Spinal cord (tissue), 10 donors: ENCODE data around the gene MVD. TPM values are rescaled to one million over a fixed set of nuclear protein-coding genes. Genes with fewer than 3 reads are reported as not detected.

Source experiments
- DNase-seq, 6 donors: peaks; one replicate each; pipeline versions ENCODE4 v3.0.0 to v3.0.0-alpha.2; 2013 to 2015; ENCODE audit warnings: low spot score in 6 of 6, low read depth in 4 of 6
- H3K27ac ChIP-seq: one replicate; pipeline ENCODE4 v1.5.1; 2013; ENCODE audit warnings: low read depth, low read length, control low read depth
- H3K27me3 ChIP-seq: one replicate; pipeline ENCODE4 v1.6.1; 2013; ENCODE audit warnings: low read length; ENCODE audit not compliant: control insufficient read depth, insufficient read depth
- H3K36me3 ChIP-seq: one replicate; pipeline ENCODE4 v1.6.1; 2013; ENCODE audit warnings: low read length; ENCODE audit not compliant: control insufficient read depth, insufficient read depth
- H3K4me1 ChIP-seq: one replicate; pipeline ENCODE4 v1.6.1; 2013; ENCODE audit warnings: low read length; ENCODE audit not compliant: control insufficient read depth, insufficient read depth
- H3K4me3 ChIP-seq: one replicate; pipeline ENCODE4 v1.5.1; 2013; ENCODE audit warnings: low read depth, low read length, control low read depth
- H3K9me3 ChIP-seq: one replicate; pipeline ENCODE4 v1.6.1; 2013; ENCODE audit warnings: low read length; ENCODE audit not compliant: control insufficient read depth, insufficient read depth
- WGBS: methylation state at CpG from one replicate; pipeline ENCODE4 v1.1.5; 2013; ENCODE audit warnings: missing lambda C conversion rate; ENCODE audit not compliant: insufficient coverage; 5-methylcytosine and 5-hydroxymethylcytosine counted together
- polyA plus RNA-seq, 2 donors: library from polyadenylated mRNA; unstranded; fragments of 120-200 nt; gene quantifications; one replicate each; pipeline ENCODE4 v1.2.1, GENCODE V29; 2013; ENCODE audit not compliant: insufficient read length in 2 of 2
- total RNA-seq, 2 donors: library from RNA; depleted of rRNA in 1 of 2; stranded (reverse); fragments of 120-200 nt in 1 of 2; fragments of >200 nt in 1 of 2; gene quantifications; one replicate each; pipeline versions ENCODE4 v1.2.3 to v1.2.4, GENCODE V29; 2013 to 2014
- donor health status: healthy.

MVD gene
- total and polyA plus RNA-seq, 4 donors = 39.5 to 157 (median 102) TPM

DNA sequence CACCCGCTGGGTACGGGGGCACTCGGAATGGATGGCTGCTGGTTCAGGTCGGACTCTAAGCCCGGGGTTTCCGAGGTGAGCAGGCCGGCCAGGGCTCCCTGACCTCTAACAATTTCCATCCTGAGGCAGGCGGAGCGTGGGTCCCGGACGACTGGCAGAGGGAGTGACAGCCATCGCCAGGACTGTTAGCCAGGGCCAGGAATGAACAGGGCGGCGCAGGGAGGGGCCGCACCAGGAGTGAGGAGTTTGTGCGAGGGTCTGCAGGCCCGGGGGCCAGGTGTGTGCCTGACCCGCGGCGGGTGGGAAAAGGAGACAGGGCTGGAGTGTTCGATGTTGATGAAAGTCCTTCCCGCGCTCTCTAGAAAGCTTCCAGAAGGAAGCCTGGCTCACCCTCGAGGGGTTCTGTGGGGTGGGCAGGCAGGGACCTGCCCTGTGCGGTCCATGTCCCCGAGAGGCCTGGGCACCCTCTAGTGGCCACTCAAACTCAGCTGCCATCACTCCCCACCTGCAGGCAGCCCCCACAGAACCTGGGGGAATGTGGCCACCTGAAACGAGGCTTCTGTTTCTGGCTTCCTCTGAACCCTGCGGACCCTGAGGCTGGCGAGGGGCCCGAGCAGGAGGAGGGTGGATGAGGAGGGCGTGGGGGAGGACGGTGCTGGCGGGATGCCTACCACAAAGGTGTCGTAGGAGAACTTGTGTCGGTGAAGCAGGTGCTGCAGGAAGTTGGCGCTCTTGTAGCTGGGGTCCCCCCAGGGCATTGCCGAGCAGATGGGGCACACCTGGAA, 35.1 kb upstream of the MVD start:
- no peak for DNase-seq
- H3K27ac ChIP-seq = no peak overlapping the region
- WGBS = 91% methylated on average over 36 of the region's 37 CpGs
- H3K9me3 ChIP-seq = no peaks in the 10 kb centered on the region
- peaks cover 89% of the 10 kb centered on the region for H3K36me3 ChIP-seq
- H3K27me3 ChIP-seq = no peaks in the 10 kb centered on the region
- H3K4me3 ChIP-seq = no peak overlapping the region
- peaks cover 21% of the 10 kb centered on the region for H3K4me1 ChIP-seq

DNA sequence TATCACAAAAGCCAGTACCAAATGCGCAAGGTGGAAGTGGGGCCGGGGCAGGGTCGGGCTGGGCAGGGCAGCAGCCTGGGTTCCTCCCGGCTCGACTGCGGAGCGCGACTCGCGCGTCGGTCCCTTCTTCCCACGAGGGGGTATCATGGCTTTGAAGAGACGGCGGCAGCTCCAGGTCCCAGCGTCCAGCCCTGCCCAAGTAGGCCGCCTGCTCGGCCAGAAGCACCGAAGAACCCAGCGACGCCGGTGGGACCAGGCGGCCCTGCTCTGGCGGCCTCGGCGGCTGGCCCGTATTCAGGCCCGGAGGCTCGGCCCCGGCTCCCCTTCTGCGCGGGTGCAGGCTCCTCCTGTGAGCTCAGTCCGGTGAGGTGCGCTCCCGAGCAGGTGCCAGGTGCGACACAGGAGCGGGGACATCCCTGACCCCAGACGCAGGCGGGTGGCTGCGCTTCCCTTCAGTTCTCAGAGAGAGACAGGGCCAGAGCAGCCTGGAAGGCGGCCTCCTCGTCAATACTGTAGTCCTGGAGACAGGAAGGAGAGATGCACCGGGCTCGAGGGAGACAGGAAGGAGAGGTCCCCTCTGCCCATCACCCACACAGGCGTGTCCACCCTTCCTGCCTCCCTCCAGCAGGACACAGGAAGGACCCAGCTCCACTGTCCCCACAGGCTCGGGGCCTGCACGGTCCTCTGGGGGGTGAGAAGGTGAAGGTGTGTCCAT, 34.4 kb upstream of the MVD start:
- peaks cover 19% of the 10 kb centered on the region for H3K4me1 ChIP-seq
- H3K27ac ChIP-seq = no peak overlapping the region
- H3K36me3 ChIP-seq = peaks cover 82% of the 10 kb centered on the region
- no peaks in the 10 kb centered on the region for H3K9me3 ChIP-seq
- DNase-seq = no peak
- no peaks in the 10 kb centered on the region for H3K27me3 ChIP-seq
- no peak overlapping the region for H3K4me3 ChIP-seq
- 93% methylated on average over 42 of the region's 47 CpGs for WGBS

DNA sequence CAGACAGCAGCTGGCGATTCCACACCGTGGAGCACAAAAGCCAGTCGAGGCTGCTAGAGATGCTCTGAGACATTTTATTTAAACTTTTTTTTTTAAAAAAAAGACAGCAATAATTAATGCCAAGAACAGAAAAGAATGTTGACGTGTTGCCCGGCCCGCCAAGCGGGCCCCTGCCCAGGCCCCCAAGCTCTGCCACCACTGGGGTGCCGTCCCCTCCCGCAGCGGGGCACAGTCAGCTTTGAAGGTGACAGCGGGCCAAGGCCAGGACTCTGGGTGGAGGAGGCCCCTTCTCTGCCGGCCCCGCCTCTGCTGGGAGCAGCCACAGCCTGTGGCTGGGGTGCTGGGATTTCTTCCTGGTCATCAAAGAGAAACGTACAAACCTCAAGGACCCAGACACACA, 33.5 kb upstream of the MVD start:
- Histone ChIP-seq H3K27me3 (no peaks in the 10 kb centered on the region), H3K27ac (no peak overlapping the region), H3K4me3 (no peak overlapping the region), H3K4me1 (peaks cover 10% of the 10 kb centered on the region), H3K9me3 (no peaks in the 10 kb centered on the region), H3K36me3 (peaks cover 73% of the 10 kb centered on the region)
- DNase-seq = no peak
- 86% methylated on average over 11 of the region's 14 CpGs for WGBS

DNA sequence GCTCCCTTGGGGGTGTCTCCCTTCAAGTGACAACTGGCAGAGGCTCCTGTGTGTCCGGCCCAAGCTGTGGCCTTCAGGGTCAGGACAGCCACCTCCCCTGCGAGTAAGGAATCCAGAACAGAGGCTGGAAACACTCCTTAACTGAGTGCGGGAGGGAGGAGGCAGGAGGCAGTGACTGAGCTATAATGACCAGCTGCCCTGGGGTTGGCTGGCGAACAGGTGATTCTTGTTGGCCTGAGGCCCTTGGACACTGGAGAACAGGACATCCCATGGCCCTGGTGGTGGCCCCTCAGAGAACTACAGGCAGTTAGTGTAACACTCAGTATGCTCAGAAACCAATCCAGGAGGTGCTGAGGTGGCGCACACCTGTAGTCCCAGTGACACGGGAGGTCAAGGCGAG, 32.9 kb upstream of the MVD start:
- WGBS = 87% methylated on average over 7 of the region's 7 CpGs
- DNase-seq = no peak
- Histone ChIP-seq H3K27ac (no peak overlapping the region), H3K36me3 (peaks cover 66% of the 10 kb centered on the region), H3K4me1 (peaks cover 5% of the 10 kb centered on the region), H3K27me3 (no peaks in the 10 kb centered on the region), H3K9me3 (no peaks in the 10 kb centered on the region), H3K4me3 (no peak overlapping the region)

DNA sequence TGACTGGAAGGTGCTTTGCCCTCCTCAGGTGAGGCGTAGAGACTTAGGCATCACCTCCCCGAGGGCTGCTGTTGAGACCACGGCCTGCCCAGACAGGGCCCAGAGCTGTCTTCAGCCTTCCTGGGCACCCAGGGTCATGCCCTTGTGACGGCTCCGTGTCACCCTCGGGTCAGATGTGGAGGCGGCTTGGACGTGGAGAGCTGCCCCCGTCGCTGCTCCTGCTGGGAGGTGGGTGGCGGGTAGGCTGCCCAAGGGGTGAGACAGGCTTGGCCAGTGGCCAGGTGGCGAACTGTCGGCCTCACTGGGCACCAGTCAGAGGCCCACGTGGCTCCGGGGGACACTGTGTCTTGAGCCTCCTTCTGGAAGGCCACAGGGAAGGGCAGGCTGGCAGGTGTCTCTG, 32.3 kb upstream of the MVD start:
- DNase-seq = no peak
- Histone ChIP-seq H3K36me3 (peaks cover 61% of the 10 kb centered on the region), H3K9me3 (no peaks in the 10 kb centered on the region), H3K27ac (no peak overlapping the region), H3K27me3 (no peaks in the 10 kb centered on the region), H3K4me1 (no peaks in the 10 kb centered on the region), H3K4me3 (no peak overlapping the region)
- 84% methylated on average over 15 of the region's 15 CpGs for WGBS

DNA sequence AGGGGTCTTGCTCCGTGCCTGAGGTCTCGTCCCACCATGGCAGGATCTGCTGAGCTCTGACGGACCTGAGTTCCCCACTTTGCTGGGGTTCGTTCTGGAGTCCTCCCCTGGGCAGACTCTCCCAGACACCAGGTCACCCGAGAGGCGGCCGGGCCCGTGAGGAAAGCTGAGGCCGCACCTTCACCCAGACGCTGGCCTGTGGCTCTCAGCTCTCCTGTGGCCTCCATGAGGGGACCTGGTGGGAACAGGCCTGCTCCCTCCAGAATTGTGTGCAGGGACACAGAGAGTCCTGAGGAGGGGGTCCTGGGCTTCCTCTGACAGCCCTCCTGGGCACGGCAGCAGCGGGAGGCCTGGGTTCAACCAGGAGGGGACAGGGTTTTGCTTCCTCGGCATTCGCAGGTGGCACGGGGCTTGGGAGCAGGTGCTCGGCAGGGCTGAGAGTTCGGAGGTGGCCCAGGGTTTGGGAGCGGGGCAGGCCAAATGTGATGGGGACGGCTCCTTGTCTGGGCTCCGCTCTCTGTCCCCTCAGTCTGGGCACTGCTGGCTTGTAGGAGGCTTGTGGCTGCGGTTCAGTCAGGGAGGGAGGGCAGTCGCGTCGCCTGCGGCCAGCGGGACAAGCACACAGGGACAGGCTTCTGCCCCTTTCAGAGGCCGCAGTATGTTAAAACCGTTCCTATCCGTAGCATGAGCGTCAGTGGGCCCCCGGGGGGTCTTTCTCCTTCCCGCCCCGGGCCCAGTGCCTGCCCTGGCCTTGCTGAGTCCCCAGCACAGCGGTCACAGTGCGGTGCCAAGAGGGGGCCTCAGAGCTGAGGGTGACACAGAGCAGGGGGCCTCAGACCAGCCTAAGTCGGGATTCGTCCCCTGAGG, 31.6 kb upstream of the MVD start:
- no peaks in the 10 kb centered on the region for H3K9me3 ChIP-seq
- 81% methylated on average over 36 of the region's 37 CpGs for WGBS
- no peak for DNase-seq
- H3K27ac ChIP-seq = no peak overlapping the region
- peaks cover 53% of the 10 kb centered on the region for H3K36me3 ChIP-seq
- H3K4me1 ChIP-seq = no peaks in the 10 kb centered on the region
- no peak overlapping the region for H3K4me3 ChIP-seq
- no peaks in the 10 kb centered on the region for H3K27me3 ChIP-seq

DNA sequence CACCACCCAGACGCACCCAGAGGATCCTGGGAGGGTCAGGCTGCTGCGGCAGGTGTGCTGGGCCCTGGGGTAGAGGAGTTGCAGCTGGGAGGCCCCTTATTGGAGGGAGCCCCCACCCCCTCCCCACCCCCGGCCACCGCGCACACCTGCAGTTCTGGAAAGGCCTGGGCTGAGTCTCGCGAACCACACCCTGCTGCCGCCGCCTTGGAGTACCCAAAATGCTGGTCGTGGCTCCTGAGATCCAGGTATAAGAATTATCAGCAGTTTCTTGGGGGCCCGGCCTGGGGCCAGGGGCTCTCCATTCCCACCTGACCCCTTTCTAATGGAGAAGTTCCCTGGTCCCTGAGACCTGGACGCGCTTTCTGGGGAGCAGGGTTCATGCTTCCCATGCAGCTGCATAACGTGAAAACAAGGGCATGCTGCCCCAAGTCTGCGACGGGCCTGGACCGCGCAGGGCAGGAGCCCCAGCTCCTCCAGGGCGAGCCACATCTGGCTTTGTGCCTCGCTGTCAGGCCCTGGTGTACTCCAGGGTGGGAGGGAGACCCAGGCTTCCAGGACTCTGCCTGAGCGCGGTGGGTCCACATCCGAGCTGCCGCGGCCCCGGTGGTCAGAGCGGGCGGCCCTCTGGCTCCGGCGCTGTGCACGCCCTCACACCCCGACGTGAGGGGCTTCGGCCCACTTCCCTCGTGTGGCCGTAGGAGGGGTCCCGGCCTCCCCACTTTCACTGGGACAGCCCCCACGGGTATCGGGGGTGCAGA, 30.7 kb upstream of the MVD start:
- no peaks in the 10 kb centered on the region for H3K4me1 ChIP-seq
- no peaks in the 10 kb centered on the region for H3K9me3 ChIP-seq
- peaks cover 45% of the 10 kb centered on the region for H3K36me3 ChIP-seq
- no peak overlapping the region for H3K27ac ChIP-seq
- H3K4me3 ChIP-seq = no peak overlapping the region
- peaks cover 4% of the 10 kb centered on the region for H3K27me3 ChIP-seq
- WGBS = 87% methylated on average over 33 of the region's 39 CpGs
- DNase-seq = no peak

DNA sequence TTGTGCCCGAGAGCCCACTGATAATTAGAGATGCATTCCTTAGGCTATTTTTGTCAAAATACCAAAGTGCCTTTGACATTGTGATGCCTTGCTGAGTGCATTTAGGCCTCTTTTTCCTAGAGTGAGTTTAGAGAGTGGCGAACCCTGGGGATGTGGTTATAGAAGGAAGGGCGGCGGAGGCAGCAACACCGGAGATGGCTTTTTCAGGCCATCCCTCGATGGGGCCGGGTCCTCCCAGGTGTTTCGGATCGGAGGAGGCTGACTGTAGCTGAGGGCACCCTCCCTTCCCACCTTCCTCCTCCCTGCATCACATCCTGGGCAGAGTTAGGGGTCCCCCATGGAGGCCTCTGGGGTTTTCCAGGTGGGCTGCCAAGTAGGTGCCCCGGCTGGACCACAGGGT, 30.0 kb upstream of the MVD start:
- Histone ChIP-seq H3K27me3 (peaks cover 11% of the 10 kb centered on the region), H3K4me3 (no peak overlapping the region), H3K4me1 (no peaks in the 10 kb centered on the region), H3K9me3 (no peaks in the 10 kb centered on the region), H3K36me3 (peaks cover 38% of the 10 kb centered on the region), H3K27ac (no peak overlapping the region)
- no peak for DNase-seq
- 92% methylated on average over 8 of the region's 10 CpGs for WGBS

DNA sequence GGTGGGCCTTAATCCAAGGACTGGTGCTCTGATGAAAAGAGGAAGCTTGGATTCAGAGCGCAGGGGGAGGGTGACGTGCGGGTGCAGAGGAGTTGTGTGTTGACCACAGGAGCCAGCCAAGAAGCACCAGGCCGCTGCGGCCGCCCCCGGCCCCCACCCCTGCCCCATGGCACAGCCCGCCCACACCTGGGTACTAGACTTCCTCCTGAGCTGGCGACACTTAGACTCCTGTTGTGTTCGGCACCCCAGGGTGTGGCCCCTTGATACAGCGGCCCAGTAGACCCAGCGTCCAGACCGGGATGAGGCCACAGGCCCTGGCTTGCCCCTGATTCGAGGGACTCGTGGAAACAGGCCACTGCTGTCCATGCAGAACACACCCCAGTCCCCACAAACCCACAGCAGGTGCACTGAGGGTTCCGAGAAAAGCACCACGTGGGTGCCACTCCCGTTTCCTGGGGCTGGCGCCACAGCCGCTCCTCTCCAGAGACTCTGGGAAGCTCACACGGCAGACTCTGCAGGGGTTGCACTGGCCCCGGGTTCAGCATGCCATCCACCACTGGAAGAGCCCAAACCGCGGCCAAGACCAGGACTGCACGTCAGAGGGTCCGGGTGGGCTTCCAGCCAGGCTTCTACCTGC, 29.2 kb upstream of the MVD start:
- Histone ChIP-seq H3K36me3 (peaks cover 29% of the 10 kb centered on the region), H3K4me1 (no peaks in the 10 kb centered on the region), H3K9me3 (no peaks in the 10 kb centered on the region), H3K4me3 (no peak overlapping the region), H3K27me3 (peaks cover 19% of the 10 kb centered on the region), H3K27ac (no peak overlapping the region)
- 86% methylated on average over 25 of the region's 26 CpGs for whole genome bisulfite sequencing
- DNase-seq = no peak
